NOMO-1 (cell line): ENCODE measurements around the gene OR1M1.
"Not testable (repeated sequence)": the region's sequence is repeated elsewhere in the genome, so short reads cannot be mapped to it uniquely, and the experiment has no call there.

Experiments
- DNase-seq, 2 experiments: peaks; one replicate each; lab custom pipeline; 2025; ENCODE audit not compliant: unreplicated experiment in 2 of 2; lab: John Stamatoyannopoulos, UW

Gene OR1M1, protein sequence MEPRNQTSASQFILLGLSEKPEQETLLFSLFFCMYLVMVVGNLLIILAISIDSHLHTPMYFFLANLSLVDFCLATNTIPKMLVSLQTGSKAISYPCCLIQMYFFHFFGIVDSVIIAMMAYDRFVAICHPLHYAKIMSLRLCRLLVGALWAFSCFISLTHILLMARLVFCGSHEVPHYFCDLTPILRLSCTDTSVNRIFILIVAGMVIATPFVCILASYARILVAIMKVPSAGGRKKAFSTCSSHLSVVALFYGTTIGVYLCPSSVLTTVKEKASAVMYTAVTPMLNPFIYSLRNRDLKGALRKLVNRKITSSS

DNA sequence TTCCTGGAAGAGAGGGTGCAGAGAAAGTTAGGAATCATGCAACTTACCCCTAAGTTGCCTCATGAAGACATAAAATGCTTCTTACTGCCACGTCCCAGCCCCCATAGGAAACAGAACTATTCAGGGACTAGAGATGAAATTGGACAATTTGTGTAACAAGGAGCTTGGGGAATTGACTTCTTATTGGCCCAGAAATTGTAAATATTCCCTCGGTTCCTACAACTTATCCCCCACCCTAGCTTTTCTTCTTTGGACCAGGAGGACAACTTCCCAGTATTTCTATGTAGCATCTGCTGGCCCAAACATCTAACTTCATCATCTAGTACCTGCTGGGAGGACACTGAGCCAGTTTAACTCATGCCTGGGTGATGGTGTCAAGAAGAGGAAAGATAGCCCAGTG, at the start of gene OR1M1:
Gene OR1M1 (plus strand): TSS at position 301 of the 400 bp plus-strand sequence. CDS start 6,184 bp downstream, outside the sequence.
- no peak for DNase-seq

DNA sequence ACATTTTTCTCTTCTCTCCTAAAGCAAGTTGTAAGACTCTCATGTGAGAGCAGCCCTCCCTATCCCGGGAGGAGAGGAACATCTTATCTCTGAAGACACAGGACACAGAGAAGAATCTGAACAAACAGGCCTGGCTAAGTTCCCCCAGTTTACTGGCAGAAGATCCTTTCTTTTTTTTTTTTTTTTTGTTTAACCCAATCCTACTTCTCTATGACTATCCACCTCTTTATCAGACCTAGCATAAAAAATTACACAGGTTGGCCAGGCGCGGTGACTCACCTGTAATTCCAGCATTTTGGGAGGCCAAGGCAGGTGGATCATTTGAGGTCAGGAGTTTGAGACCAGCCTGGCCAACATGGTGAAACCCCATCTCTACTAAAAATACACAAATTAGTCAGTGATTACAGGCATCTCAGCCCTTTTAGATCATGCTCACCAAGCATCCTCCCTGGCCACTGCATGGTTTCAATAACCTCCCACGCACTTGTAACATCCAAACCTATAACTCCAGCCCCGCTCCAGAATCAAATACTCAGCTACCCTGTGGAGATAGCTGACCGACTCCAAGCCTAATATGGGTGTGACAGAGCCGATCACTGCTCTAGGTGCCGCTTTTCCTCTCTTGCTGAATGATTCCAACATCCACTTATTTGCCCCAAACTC, 49.3 kb upstream of the OR1M1 start:
- DNase-seq = no peak

DNA sequence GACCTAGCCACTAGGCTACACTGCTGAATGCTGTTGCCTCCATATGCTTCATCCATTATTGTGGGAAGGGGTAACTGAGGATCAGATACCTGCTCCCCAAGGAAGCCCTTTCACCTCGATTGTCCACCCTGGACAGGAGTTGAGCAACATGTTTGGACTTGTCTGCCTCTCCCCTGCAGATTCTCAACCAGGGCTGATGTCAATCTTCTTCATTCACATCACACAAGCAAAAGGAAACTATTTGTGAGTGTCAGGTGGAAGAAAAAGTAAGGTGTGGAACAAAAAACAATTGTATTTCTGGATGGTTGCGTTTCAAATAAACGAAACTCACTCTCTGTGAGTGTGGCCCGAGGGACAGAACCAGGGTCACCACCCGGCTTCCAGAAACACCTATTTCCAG, 47.1 kb upstream of the OR1M1 start:
- DNase-seq = no peak

DNA sequence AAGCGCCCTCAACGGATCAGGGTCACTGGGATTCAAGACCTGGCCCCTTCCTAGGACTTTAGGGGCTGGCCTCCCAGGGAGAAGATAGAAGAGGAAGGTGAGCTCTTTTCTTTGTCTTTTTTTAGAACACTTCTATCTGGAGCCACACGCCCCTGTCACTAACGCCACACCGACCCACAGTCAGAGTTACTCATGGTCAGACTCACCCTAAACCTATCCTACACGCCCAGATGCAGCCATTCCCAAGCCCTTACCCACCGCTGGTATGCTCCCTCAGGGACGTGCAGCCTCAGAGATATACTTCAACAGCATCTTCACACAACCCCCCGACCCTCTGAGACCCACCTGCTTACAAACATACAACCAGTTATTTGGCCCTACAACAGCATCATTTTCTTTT, 46.7 kb upstream of the OR1M1 start:
- no peak for DNase-seq

DNA sequence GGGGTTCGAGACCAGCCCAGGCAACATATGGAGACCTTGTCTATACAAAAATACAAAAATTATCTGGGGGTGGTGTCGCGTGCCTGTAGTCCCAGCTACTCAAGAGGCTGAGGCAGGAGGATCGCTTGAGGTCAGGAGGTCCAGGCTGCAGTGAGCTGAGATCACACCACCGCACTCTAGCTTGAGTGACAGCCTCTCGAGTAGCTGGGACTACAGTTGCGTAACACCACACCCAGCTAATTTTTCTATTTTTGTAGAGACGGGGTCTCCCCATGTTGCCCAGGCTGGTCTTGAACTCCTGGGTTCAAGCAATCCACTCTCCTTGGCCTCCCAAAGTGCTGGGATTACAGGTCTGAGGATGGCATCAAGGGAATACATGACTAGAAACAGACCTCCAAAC, 45.8 kb upstream of the OR1M1 start:
- no peak for DNase-seq

DNA sequence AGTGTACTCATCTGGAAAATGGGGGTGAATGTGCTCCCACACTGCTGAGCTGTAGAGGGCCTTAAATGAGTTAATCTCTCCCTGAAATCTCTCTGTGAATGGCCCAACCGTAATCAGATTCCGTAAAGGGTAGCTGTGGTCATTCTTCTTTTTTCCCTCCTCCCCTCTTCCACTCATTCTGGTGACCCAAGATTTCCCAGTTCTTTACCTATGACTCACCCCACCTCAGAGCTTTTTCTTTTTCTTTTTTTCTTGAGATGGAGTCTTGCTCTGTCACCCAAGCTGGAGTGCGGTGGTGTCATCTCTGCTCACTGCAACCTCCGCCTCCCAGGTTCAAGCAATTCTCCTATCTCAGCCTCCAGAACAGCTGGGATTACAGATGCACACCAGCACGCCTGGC, 43.3 kb upstream of the OR1M1 start:
- DNase-seq = no peak

DNA sequence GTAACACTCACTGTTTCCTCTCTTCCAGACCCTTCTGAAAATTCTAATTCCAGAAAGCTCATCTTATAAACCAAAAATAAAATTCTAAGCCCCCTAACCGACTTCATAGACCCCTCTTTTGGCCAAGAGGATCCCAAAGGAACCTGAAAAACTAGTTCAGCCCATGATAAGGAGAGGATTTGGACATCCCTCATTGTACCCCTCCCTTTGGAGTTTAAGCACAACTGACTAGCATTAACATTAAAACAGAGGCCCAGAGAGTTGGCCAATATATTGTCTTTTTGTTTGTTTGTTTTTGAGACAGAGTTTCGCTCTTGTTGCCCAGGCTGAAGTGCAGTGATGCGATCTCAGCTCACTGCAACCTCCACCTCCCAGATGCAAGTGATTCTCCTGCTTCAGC, 42.4 kb upstream of the OR1M1 start:
- no peak for DNase-seq

DNA sequence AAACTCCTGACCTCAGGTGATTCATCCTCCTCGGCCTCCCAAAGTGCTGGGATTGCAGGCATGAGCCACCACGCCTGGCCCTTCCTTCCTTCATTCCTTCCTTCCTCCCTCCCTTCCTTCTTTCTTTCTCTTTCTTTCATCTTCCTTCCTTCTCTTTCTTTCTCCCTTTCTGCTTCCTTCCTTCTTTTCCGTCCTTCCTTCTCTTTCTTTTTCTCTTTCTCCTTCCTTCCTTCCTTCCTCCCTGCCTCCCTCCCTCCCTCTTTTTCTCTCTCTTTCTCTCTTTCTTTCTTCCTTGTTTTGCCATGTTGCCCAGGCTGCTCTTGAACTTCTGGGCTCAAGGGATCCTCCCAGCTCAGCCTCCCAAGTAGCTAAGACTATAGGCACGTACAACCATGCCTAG, 40.2 kb upstream of the OR1M1 start:
- DNase-seq = no peak

DNA sequence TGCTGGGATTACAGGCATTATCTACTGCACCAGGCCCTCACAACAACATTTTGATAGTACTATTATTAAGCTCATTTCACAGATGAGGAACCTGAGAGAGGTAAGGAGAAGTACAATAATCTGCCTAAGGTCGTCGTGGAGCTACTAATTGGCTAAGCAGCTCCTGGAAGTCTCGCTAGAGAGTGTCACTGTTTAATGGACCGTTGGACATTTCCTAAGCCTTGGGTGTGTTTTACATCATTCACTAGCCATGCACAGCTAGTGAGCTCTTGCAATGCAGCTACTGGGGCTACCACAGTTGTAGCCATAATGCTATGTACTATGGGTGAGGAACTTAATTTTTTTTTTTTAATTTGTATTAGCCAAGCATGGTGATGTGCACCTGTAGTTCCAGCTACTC, 34.0 kb upstream of the OR1M1 start:
- no peak for DNase-seq

DNA sequence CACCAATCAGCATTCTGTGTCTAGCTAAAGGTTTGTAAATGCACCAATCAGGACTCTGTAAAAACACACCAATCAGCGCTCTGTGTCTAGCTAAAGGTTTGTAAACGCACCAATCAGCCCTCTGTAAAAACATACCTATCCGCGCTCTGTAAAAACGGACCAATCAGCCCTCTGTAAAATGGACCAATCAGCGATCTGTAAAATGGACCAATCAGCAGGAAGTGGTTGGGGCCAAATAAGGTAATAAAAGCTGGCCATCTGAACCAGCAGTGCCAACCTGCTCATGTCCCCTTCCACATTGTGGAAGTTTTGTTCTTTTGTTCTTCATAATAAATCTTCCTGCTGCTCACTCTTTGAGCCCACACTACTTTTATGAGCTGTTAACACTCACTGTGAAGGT, 33.2 kb upstream of the OR1M1 start:
- DNase-seq = not testable (repeated sequence)

DNA sequence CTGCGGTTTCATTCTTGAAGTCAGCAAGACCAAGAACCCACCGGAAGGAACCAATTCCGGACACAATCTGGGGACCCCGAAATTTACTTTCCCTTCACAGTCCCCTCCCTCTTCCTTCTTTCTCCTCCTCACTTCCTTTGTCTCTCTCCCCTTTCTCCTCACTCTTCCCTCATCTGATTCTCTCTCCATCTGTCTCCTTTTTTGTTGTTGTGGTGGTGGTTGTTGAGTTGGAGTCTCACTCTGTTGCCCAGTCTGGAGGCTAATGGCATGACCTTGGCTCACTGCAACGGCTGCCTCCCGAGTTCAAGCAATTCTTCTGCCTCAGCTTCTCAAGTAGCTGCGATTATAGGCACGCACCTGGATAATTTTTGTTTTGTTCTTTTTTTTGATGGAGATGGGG, 32.7 kb upstream of the OR1M1 start:
- no peak for DNase-seq

DNA sequence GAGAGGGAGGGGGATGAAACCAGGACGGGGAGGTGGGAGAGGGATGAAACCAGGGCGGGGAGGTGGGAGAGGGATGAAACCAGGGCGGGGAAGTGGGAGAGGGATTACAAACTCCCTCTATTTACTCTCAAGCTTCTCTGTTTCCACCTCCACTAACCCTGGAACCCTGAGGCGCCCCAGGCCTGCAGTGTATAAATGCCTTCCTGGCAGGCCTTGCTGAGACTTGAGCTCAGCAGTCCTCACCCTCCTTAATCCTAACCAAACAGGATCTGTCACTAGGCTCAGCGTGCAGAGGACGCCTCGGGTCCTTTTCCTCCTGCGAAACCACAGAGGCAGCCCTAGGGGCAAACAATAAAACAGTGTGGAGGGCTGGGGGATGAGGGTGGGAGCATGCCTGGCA, 32.1 kb upstream of the OR1M1 start:
- no peak for DNase-seq

DNA sequence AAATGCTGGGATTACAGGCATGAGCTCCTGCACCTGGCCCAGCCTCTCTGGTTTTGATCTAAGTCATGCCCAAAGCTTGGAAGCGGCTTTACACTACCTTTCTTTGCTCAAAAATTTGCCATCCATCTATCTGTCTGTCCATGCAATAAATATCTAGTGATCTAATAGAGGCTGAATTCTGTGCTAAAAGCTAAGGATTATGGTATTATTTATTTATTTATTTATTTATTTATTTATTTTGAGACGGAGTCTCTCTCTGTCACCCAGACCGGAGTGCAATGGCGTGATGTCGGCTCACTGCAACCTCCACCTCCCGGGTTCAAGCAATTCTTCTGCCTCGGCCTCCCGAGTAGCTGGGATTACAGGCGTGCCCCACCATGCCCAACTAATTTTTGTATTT, 30.7 kb upstream of the OR1M1 start:
- DNase-seq = not testable (repeated sequence)

DNA sequence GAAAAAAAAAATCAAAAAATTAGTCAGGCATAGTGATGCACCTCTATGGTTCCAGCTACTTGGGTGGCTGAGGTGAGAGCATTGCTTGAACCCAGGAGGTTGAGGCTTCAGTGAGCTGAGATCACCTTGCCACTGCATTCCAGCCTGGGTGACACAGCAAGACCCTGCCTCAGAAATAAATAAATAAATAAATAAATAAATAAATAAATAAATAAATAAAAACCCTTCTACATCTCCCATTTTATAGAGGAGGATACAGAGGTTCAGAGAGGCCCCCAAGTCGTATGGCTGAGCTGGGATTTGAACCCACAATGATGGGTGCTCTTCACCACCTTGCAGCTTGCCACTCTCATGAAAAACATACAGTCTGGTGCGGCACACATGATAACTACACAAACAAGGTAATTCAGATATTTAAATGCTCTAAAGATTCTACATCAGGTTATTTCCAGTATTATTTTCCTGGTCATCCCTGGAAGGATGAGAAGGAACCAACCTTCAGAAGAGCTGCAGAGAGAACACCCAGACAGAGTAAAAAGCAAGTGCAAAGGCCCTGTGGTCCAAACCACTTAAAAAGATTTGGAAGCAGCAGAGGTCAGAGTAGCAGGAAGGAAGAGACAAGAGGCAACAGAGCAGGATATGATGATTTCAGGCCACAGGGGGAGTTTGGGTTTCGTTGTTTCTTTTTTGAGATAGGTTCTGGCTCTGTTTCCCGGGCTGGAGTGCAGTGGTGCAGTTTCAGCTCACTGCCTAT, 29.2 kb upstream of the OR1M1 start:
- DNase-seq = no peak

DNA sequence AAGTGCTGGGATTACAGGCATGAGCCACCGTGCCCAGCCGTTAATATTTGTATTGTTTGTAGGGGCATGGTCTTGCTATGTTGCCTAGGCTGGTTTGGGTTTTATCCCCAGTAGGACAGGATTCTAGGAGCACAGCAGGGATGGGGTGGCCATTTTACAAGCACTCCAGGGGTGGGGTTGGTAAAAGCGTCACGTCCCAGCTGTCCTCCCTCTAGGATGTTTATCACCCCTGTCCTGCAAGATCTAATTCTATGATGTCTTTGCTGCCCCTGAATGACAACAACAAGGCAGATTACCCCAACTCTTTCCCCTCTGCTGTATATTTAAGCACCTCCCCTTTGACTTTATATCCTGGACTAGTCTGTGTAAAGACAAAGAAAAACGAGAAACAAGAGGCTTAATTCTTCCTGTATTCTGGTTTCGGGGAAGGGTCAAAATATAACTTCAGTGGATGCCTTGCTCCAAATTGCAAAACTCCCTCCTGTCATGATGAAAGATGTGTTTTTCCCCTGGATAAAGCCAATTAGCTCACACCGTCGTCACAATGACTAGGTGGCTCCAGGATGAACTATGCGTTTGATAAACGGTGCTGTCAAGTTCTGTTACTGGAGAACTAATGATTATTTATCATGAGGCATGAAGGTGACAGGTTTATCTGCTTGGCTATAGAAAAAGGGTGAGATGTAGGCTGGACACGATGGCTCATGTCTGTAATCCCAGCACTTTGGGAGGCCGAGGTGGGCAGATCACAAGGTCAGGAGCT, 27.8 kb upstream of the OR1M1 start:
- DNase-seq = no peak

DNA sequence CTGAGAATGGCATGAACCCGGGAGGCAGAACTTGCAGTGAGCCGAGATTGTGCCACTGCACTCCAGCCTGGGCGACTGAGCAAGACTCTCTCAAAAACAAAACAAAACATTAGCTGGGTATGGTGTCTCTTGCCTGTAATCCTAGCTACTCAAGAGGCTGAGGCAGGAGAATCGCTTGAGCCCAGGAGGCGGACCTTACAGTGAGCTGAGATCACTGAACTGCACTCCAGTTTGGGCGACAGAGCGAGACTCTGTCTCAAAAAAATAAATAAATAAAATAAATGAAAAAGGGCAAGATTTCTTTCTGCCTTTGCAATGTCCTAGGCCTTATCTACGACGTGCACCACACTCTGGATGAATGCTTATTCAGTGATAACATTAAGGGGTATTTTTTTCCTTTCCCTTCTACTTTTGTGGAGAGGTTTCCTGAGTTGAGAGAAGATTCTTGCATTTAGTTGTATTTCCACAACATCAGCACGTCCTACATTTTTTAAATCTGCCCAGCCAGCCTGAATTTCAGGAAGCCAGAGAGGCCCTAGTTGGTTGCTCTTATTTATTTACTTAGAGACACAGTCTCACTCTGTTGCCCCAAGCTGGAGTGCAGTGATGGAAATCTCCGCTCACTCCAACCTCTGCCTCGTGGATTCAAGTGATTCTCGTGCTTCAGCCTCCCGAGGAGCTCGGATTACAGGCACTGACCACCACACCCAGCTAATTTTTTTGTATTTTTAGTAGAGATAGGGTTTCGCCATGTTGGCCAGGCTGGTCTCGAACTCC, 26.1 kb upstream of the OR1M1 start:
- no peak for DNase-seq

DNA sequence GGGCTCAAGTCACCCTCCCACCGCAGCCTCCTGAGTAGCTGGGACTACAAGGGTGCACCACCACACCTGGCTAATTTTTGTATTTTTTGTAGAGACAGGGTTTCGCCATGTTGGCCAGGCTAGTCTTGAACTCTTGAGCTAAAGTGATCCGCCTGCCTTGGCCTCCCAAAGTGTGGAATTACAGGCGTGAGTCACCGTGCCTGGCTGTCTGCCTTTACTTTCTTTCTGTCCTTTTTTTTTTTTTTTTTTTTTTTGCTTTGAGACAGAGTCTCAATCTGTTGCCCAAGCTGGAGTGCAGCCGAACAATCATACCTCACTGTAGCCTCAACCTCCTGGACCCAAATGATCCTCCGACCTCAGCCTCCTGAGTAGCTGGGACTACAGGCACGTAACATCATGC, 25.0 kb upstream of the OR1M1 start:
- DNase-seq = no peak

DNA sequence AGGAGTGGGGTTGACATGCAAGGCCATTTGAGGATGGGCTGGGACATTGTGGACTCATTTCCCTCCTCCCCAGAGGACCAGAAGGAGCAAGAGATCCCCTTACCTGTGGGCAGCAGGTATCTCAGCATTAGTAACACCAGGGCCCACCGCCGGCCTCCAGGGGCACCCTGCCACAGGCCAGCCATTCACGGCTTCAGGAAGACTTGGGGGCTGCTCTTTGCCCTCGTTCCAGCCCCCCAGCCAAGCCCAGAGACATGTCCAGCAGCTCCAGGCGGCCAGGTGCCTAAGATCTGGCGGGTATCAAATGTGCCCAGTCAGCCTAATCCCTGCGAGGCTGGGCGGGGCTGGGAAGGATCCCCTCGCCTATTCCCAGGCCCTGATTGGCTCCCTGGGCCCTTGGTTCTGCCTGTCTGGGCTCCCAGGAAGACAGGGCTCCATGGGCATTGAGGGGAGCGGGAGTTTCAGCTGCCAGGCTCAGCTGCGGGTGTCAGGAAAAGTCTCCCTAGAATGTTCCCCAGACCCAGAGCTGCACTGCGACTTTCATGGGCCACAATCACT, 21.3 kb upstream of the OR1M1 start:
- no peak for DNase-seq

DNA sequence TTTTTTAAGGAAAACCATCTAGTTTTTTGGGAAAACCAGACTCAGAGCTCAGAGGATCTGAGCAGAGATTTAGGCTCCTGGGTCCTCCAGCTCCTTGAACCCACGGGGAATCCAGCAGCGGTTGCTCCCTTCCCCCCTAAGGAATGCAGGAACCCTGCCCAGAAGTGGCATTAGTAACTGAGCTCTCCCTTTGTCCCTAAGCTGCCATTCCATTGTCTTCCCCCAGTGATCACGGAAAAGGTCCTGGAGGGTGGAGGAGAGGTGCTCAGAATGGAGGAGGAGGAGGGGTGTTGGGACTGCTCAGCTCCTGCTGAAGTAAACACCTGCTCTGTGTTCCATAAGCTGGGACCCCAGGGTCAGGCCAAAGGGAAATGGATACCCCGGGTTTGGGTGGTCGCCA, 16.8 kb upstream of the OR1M1 start:
- DNase-seq = no peak

DNA sequence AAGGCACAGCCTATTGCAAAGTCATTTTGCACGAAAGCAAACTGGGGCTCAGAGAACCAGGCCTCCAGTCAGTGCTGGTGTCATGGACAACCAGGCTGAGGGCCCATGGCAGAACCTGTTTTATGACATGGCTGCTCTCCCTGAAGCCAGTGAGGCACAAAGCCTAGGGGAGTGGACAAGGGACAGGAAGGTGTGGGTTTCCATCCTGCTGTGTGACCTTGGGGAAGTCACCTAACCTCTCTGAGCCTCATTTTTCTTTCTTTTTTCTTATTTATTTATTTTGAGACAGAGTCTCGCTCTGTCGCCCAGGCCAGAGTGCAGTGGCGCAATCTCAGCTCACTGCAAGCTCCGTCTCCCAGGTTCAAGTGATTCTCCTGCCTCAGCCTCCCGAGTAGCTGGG, 15.1 kb upstream of the OR1M1 start:
- not testable (repeated sequence) for DNase-seq
